Suprapubic skin (tissue), 4 donors: ENCODE results near the gene CDH22.

Experiments
- CTCF ChIP-seq, 2 donors: fragments of 200-600 bp in 1 of 2; fragments of 450-650 bp in 1 of 2; sonication (generic) in 1 of 2; IDR thresholded peaks; one replicate each; pipeline ENCODE4 v1.5.1; 2016 to 2019; ENCODE audit warnings: antibody characterized with exemption in 2 of 2, mild to moderate bottlenecking in 1 of 2, moderate library complexity in 1 of 2
- EP300 ChIP-seq: sonication (generic); formaldehyde crosslinking; IDR thresholded peaks from one replicate; pipeline ENCODE4 v1.6.1; 2017; ENCODE audit warnings: antibody characterized with exemption
- POLR2A ChIP-seq, 2 donors: fragments of 450-650 bp; IDR thresholded peaks; one replicate each; pipeline ENCODE4 v1.6.1; 2017; ENCODE audit warnings: antibody characterized with exemption in 2 of 2, mild to moderate bottlenecking in 2 of 2, moderate library complexity in 2 of 2
- POLR2AphosphoS5 ChIP-seq, 3 donors: sonication (generic); formaldehyde crosslinking; IDR thresholded peaks; one replicate each; pipeline ENCODE4 v1.6.1; 2017; ENCODE audit warnings: antibody characterized with exemption in 3 of 3

- TF ChIP-seq EP300, result no peak
- TF ChIP-seq CTCF (IDR thresholded peaks at IDR 0.05), result no peak
- TF ChIP-seq POLR2AphosphoS5 (IDR thresholded peaks at IDR 0.05), result no peak
- no peak for TF ChIP-seq POLR2A (IDR thresholded peaks at IDR 0.05)
Observed at GRCh38 chr20:46328200-46328882, 20.0 kb upstream of the CDH22 start.
